ENCODE measurements around the gene NFKBIL1.

NFKBIL1 gene

GRCh38 chr6:31525553-31525931 lies 21.9 kb upstream of the NFKBIL1 start:
- no peak overlapping the region for H3K4me3 ChIP-seq (replicated peaks; ENCODE audit: low read depth, low read length)
- DNase-seq (ENCODE audit: low read depth), result no peak
- TF ChIP-seq CTCF (IDR thresholded peaks at IDR 0.05; ENCODE audit: low read length, missing control alignments), result no peak

- TF ChIP-seq CTCF (IDR thresholded peaks at IDR 0.05; ENCODE audit: low read length, missing control alignments), result no peak
- peak; percentile 79 for DNase-seq (ENCODE audit: low read depth)
- H3K4me3 ChIP-seq (replicated peaks; ENCODE audit: low read depth, low read length), result no peak overlapping the region
These were observed 21.3 kb upstream of the NFKBIL1 start for GRCh38 chr6:31525932-31526591.

GRCh38 chr6:31528307-31528777 lies 19.1 kb upstream of the NFKBIL1 start:
- DNase-seq (ENCODE audit: low read depth), result no peak
- no peak for TF ChIP-seq CTCF (IDR thresholded peaks at IDR 0.05; ENCODE audit: low read length, missing control alignments)
- no peak overlapping the region for H3K4me3 ChIP-seq (replicated peaks; ENCODE audit: low read depth, low read length)

- DNase-seq (ENCODE audit: low read depth), result no peak
- TF ChIP-seq CTCF (IDR thresholded peaks at IDR 0.05; ENCODE audit: low read length, missing control alignments), result no peak
These were observed 18.5 kb upstream of the NFKBIL1 start, which contains the start of gene MCCD1 for GRCh38 chr6:31528821-31529328. MCCD1 (plus strand) TSS chr6:31528962; CDS start chr6:31529015, 53 bp downstream.

GRCh38 chr6:31529329-31530150 lies 17.9 kb upstream of the NFKBIL1 start:
- TF ChIP-seq CTCF (IDR thresholded peaks at IDR 0.05; ENCODE audit: low read length, missing control alignments), result no peak
- no peak for DNase-seq (ENCODE audit: low read depth)
- H3K4me3 ChIP-seq (replicated peaks; ENCODE audit: low read depth, low read length), result no peak overlapping the region

More at GRCh38 chr6:31528821-31529328, 18.5 kb upstream of the NFKBIL1 start, which contains the start of gene MCCD1:
- no peak within 1 kb of the TSS for H3K4me3 ChIP-seq (replicated peaks; ENCODE audit: low read depth, low read length)

GRCh38 chr6:31530659-31531058 lies 16.7 kb upstream of the NFKBIL1 start:
- TF ChIP-seq CTCF (IDR thresholded peaks at IDR 0.05; ENCODE audit: low read length, missing control alignments), result no peak
- no peak overlapping the region for H3K4me3 ChIP-seq (replicated peaks; ENCODE audit: low read depth, low read length)
- no peak for DNase-seq (ENCODE audit: low read depth)
